SIG-M5 treated with dmso at 0.1 percent for 504 hours (cell line): Measurements from ENCODE around the gene RAB8B.

ENCODE experiments used
- DNase-seq: peaks from one replicate; lab custom pipeline; 2025; ENCODE audit not compliant: unreplicated experiment; lab: John Stamatoyannopoulos, UW

Gene RAB8B

GRCh38 chr15:63305260-63305659, 115.9 kb downstream of the RAB8B start:
- DNase-seq = no peak

- no peak for DNase-seq
Measured at GRCh38 chr15:63306492-63307073, 117.2 kb downstream of the RAB8B start.

DNA sequence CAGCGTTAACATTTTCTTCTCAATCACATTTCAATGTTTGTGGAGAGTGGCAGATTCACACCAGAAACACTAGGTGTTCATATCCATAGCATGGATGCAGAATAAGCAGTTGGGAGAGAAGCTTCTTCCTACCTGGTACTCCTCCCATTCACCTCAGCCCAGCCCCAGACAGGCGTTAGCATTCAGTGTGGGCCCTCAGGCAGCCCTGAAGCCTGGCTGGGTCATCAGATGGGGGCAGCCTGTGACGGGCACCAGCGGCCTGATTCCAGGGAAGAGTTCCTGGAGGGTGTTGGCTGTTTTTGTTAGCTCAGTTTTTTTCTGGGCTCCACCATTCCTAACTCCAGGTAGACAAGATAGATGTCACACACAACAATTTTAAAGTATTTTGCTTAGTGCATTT, 119.1 kb downstream of the RAB8B start:
- DNase-seq = no peak

DNA sequence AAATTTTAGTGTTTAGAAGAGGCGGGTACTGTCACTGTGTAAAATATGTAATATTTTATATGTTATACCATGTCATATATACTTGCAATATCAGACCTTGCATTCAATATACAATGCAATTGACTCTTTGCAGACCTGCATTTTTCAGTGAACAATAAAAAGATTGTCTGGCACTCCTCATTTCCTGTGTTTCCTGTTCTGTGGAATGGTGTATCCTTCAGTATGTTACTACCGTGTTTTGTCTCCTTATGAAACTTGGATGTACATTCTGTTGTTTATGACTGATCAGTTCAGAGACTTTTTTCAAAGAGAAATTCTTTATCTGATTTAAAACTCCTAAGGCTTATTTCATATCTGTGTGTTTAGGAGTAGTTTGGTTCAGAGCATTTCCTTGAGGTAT, 119.5 kb downstream of the RAB8B start:
- DNase-seq = no peak

DNA sequence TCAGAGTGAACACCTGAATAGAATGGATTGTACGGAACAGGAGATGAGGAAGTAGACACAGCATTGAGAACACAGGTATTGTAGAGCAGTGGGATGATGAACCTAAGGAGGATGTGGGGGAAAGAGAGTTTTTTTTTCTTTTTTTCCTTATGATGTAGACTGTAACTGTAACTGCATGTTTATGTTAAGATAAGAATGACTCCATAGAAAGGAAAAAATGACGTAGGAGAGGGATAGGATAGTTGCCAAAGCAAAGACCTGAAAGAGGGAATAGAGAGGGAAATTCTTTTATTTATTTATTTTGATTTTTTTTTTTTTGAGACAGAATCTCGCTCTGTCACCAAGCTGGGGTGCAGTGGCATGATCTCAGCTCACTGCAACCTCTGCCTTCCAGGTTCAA, 121.2 kb downstream of the RAB8B start:
- no peak for DNase-seq

- no peak for DNase-seq
Measured at GRCh38 chr15:63312286-63312685, 122.9 kb downstream of the RAB8B start.

GRCh38 chr15:63313825-63314224, 124.4 kb downstream of the RAB8B start:
- DNase-seq = no peak

DNA sequence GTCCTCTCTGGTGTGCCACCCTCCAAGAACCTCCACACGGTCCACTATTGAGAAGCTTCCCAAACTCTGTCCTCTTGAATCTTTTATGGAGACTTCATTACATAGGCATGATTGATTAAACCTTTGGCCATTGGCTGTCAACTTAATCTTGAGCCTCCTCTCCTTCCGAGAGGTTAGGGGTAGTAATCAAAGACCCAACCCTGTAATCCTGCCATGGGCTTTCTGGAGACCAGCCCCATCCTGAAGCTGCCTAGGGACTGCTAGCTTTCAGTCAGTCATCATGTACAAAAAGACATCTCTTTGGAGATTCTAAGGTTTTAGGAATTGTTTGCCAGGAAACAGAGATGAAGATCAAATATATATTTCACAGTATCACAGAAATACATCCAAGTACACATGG, 125.0 kb downstream of the RAB8B start:
- DNase-seq = no peak
